GDM1 (cell line): ENCODE measurements around the gene TENT5C.

ENCODE experiments used
- DNase-seq: peaks from one replicate; lab custom pipeline; 2025; lab: John Stamatoyannopoulos, UW

Gene TENT5C

DNA sequence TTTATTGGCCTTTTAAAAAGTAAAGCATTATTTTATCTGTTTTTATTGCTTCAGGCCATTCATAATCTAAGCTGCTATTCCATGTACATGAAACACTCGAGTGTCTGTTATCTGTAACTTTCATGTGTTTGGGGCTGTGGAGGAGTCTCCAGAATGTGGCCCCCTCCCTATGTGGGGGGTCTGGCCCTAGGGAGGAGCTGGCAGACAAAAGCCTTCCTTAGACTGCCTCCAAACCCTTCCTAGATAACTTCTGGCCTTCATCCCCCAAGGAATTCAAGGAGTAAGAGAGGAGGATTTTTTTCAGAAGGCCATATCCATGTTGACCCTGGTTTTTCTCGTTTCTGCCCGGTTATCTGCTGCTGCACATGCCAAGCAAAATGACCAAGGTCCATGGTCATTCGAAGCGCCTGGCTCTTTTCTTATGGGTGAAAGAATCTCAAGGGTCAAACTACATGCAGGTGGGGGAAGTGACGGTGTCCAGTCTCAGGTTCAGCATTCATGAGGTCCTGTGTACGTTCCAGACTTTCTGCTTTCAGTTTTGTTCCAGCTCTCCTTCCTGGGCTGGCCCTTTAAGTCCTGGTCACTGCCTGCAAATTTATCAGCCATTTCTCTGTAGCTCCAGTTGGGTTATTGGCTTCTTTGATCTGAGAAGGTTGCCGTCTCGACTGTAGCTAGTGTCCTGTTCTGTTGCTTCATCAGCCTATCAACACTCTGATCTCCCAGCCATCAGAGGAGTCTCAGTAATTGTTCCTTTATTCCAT is 8.3 kb downstream of the TENT5C start:
- DNase-seq = no peak

- DNase-seq = no peak
Measured at GRCh38 chr1:117615474-117615873, 9.6 kb downstream of the TENT5C start.

DNA sequence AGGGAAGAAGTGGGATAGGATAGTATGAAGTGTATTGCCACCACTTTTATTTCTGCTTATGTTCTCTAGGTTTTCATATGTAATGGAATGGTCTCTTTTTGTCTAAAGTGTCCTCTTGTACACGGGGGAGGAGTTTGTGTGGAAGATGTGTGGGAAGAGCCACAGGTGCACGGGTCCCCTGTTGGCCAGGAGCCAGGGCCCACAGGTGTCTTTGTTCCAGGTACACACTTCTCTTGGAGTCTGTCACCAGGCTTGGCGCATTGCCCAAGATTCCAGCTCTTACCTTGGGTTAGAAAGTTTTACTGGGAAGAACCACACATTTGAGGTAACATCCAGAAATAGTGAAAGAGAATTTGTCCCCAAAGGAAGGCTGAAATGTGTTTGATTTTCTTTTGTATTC is 10.5 kb downstream of the TENT5C start:
- DNase-seq = no peak

GRCh38 chr1:117616967-117617366 is 11.1 kb downstream of the TENT5C start:
- DNase-seq = no peak

GRCh38 chr1:117618450-117619122 is 12.7 kb downstream of the TENT5C start:
- DNase-seq = no peak

DNA sequence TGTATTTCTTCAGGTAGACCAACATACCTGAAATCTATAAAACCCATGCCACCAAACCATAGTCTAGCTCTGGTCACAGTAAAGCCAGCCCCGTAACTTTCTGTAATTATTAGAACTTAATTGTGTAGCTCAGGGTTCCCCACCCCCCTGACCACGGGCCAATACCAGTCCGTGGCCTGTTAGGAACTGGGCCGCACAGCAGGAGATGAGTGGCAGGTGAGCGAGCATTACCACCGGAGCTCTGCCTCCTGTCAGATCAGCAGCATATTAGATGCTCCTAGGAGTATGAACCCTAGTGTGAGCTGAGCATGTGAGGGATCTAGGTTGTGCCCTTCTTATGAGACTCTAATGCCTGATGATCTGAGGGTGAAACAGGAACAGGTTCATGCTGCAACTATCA is 14.6 kb downstream of the TENT5C start:
- DNase-seq = no peak

- no peak for DNase-seq
Measured at GRCh38 chr1:117621316-117621715, 15.5 kb downstream of the TENT5C start.

- no peak for DNase-seq
Measured at GRCh38 chr1:117622726-117623125, 16.9 kb downstream of the TENT5C start.

DNA sequence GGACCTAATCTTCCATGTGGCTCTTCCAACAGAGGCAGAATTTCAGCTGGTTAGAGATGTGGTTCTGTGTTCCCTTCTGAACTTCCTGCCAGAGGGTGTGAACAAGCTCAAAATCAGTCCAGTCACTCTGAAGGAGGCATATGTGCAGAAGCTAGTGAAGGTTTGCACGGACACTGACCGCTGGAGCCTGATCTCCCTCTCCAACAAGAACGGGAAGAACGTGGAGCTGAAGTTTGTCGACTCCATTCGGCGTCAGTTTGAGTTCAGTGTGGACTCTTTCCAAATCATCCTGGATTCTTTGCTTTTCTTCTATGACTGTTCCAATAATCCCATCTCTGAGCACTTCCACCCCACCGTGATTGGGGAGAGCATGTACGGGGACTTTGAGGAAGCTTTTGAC is 17.3 kb downstream of the TENT5C start:
- DNase-seq = no peak

- no peak for DNase-seq
Measured at GRCh38 chr1:117623698-117624097, 17.9 kb downstream of the TENT5C start.

GRCh38 chr1:117627546-117628130 is 21.8 kb downstream of the TENT5C start:
- no peak for DNase-seq

DNA sequence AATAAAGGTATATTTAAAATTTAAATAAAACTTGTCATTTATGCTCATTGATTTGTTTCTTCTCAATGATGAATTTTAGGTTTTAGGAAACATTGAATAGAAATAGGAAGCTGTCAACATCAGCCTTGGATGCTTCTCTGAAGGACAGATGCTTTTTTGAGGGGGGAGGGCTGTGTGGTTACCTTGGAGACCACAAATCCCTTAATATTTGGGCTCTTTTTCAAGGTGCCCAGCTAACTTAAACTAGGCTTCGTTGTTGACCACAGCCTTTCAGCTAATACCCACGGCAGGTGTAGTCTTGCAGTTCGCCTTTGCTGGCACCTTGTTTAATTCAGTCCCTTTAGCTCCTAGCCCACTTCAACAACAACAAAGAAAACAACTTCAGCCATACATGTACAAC is 22.5 kb downstream of the TENT5C start:
- no peak for DNase-seq

- no peak for DNase-seq
Measured at GRCh38 chr1:117629625-117630422, 24.0 kb downstream of the TENT5C start.

DNA sequence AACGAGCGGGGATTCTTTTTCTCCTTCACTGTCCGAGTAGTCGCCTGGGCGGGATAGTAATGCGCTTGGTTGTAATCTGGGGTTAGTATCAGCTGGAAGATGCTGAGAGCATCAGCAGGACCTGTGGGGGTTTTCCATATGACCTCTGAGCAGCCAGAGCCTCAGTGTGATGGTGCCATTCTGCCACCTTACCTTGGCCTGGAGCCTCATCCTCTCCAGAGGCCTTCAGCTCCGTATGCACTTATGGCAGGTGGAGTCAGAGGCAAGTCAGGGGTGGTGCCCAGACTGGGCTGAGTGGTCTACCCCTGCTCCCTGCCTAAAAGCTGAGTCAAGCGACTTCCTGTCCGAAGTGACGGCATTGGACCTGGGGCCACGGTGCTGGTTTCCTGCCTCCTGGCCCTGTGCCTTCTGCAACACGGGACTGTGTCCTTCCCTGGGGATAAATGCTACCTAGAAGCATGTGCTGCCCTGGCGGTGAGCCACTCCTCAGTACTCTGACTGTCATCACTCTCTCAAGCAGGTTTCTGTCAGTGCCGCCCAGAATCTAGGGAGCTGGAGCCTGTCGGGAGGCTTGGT is 24.7 kb downstream of the TENT5C start:
- DNase-seq = no peak

GRCh38 chr1:117631359-117632160 is 25.7 kb downstream of the TENT5C start:
- DNase-seq = no peak

DNA sequence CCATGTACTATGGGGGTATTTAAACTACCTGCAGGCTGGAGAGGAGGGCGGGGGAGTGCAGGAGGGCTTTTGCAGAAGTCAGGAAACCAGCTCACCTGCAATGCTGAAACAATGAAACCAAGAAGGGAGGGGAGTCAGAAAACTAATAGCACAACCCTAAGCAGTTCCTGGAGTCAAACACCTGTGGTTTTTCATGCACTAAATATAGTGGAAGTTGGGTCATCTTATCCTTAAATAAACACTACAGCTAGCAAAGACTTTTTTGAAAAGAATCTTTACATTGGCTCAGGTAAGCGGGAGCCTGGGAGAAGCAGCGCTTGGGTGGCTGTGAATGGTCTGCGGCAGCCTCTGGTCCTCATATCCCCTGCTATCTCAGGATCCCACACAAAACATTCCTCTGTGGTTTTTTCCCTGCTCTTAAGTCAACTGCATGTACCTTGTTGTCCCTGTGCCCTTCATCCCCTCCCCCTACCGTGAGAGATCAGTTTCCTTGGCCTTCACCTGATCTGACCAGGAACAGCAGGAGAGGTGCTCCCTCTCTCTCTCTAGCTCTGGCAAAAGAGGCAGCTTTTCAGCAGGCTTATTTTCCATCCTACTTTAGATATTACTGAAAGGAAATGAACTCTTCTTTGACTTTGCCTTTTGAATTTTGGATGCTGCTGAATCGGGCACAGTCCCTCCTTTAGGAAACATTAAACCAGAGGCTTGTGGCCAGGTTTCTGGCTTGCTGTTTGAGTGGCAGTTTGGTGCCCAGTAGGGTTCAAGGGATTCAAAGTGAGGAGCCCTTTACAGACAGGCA is 26.6 kb downstream of the TENT5C start:
- DNase-seq = no peak

DNA sequence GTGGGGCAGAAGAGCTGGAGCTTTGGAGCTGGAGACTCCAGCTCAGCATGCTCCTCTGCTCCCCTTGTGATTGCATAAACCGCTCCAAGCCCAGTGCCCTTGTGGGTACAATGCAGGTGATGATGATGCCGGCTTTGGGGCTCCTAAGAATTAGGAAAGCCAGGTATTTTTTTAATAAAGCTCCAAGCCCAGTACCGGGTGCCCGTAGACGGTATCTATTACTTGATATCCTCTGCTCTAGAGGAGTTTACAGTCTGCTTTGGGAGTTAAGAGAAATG is 27.2 kb downstream of the TENT5C start:
- DNase-seq = no peak

GRCh38 chr1:117633423-117633822 is 27.6 kb downstream of the TENT5C start:
- DNase-seq = no peak

GRCh38 chr1:117633936-117634335 is 28.1 kb downstream of the TENT5C start:
- DNase-seq = no peak

GRCh38 chr1:117634631-117635030 is 28.8 kb downstream of the TENT5C start:
- DNase-seq = no peak

DNA sequence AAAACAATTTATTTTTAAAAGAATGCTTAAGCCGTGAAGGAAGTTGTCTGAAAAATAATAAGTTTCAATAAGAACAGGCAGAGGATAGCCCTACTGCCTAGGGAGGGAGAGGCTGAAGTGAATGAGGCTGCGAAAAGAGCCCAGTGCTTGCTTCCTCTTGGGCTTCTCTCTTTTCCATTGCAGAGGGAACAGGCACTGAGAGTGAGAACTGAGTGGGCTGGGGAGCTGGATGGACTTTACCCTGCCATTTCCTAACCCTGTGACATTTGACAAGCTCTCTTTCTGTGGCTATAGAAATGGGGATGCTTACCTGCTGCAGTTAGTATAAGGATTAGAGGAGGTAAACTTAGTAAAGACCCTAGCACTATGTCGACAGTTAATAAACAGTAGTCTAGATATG is 30.0 kb downstream of the TENT5C start:
- no peak for DNase-seq
